SIG-M5 treated with dmso at 0.1 percent for 504 hours (cell line): Measurements from ENCODE around the gene ENDOV.

Source experiments
- DNase-seq: peaks from one replicate; lab custom pipeline; 2025; ENCODE audit not compliant: unreplicated experiment; lab: John Stamatoyannopoulos, UW

The ENDOV gene

GRCh38 chr17:80465327-80465974 lies 50.5 kb downstream of the ENDOV start:
- no peak for DNase-seq

GRCh38 chr17:80466188-80466705 lies 51.3 kb downstream of the ENDOV start:
- DNase-seq, result no peak

- no peak for DNase-seq
These were observed 53.3 kb downstream of the ENDOV start for GRCh38 chr17:80468242-80468641.

GRCh38 chr17:80468781-80469493 lies 54.0 kb downstream of the ENDOV start:
- no peak for DNase-seq

- no peak for DNase-seq
These were observed 54.7 kb downstream of the ENDOV start for GRCh38 chr17:80469667-80470066.

- DNase-seq, result no peak
These were observed 55.6 kb downstream of the ENDOV start for GRCh38 chr17:80470603-80471002.

- DNase-seq, result no peak
These were observed 57.0 kb downstream of the ENDOV start for GRCh38 chr17:80471922-80472321.

GRCh38 chr17:80472996-80473395 lies 58.0 kb downstream of the ENDOV start:
- DNase-seq, result no peak

- DNase-seq, result no peak
These were observed 58.7 kb downstream of the ENDOV start for GRCh38 chr17:80473701-80474100.

GRCh38 chr17:80474231-80474960 lies 59.4 kb downstream of the ENDOV start:
- peak; percentile 63 for DNase-seq

- no peak for DNase-seq
These were observed 60.3 kb downstream of the ENDOV start for GRCh38 chr17:80474961-80475909.

- DNase-seq, result no peak
These were observed 61.2 kb downstream of the ENDOV start, which contains the start of gene NPTX1 for GRCh38 chr17:80475910-80476876. NPTX1 (minus strand) TSS chr17:80476607; CDS start chr17:80476446, 161 bp downstream.

GRCh38 chr17:80476877-80477646 lies 62.1 kb downstream of the ENDOV start:
- DNase-seq, result no peak

- no peak for DNase-seq
These were observed 62.9 kb downstream of the ENDOV start for GRCh38 chr17:80477647-80478478.

GRCh38 chr17:80478487-80479245 lies 63.7 kb downstream of the ENDOV start:
- DNase-seq, result no peak

GRCh38 chr17:80479246-80479566 lies 64.2 kb downstream of the ENDOV start:
- DNase-seq, result no peak

- no peak for DNase-seq
These were observed 65.3 kb downstream of the ENDOV start for GRCh38 chr17:80480248-80480647.
